GM19467 (cell line): Measurements from ENCODE around the gene NECAB3.

Source experiments
- ATAC-seq: cut with Tn5 transposase; IDR thresholded peaks from one replicate; pipeline ENCODE4 v1.9.1; 2021; ENCODE audit warnings: mild to moderate bottlenecking, moderate library complexity; ENCODE audit not compliant: unreplicated experiment

Gene NECAB3

GRCh38 chr20:33666293-33667244 is 7.7 kb downstream of the NECAB3 start, which contains the start of gene ACTL10:
ACTL10 (plus strand) TSS chr20:33666943; CDS start chr20:33667498, 555 bp downstream.
- peak; percentile 65 for ATAC-seq

GRCh38 chr20:33664762-33665144 is 9.5 kb downstream of the NECAB3 start:
- no peak for ATAC-seq

GRCh38 chr20:33664085-33664761 is 10.0 kb downstream of the NECAB3 start:
- no peak for ATAC-seq

GRCh38 chr20:33663161-33664084 is 10.8 kb downstream of the NECAB3 start:
- ATAC-seq = peak; percentile 40

- no peak for ATAC-seq
These were observed 12.1 kb downstream of the NECAB3 start, which contains the start of gene C20orf144 for GRCh38 chr20:33662172-33662571. C20orf144 (plus strand) TSS chr20:33662327; CDS start chr20:33662346, 19 bp downstream.

GRCh38 chr20:33660685-33661058 is 13.6 kb downstream of the NECAB3 start:
- no peak for ATAC-seq

- ATAC-seq = no peak
These were observed 14.1 kb downstream of the NECAB3 start for GRCh38 chr20:33660035-33660684.

GRCh38 chr20:33659341-33660034 is 14.7 kb downstream of the NECAB3 start:
- no peak for ATAC-seq

GRCh38 chr20:33658929-33659328 is 15.3 kb downstream of the NECAB3 start:
- no peak for ATAC-seq

- no peak for ATAC-seq
These were observed 15.7 kb downstream of the NECAB3 start for GRCh38 chr20:33658510-33658909.

- no peak for ATAC-seq
These were observed 16.5 kb downstream of the NECAB3 start for GRCh38 chr20:33657704-33658095.

GRCh38 chr20:33656783-33657703 is 17.2 kb downstream of the NECAB3 start:
- no peak for ATAC-seq

GRCh38 chr20:33656010-33656782 is 18.0 kb downstream of the NECAB3 start:
- no peak for ATAC-seq

GRCh38 chr20:33655164-33655563 is 19.1 kb downstream of the NECAB3 start:
- ATAC-seq = no peak

GRCh38 chr20:33654680-33655161 is 19.5 kb downstream of the NECAB3 start:
- no peak for ATAC-seq

- ATAC-seq = no peak
These were observed 20.2 kb downstream of the NECAB3 start for GRCh38 chr20:33653900-33654596.
